Measurements from ENCODE around the gene PIK3R6.

Gene PIK3R6

DNA sequence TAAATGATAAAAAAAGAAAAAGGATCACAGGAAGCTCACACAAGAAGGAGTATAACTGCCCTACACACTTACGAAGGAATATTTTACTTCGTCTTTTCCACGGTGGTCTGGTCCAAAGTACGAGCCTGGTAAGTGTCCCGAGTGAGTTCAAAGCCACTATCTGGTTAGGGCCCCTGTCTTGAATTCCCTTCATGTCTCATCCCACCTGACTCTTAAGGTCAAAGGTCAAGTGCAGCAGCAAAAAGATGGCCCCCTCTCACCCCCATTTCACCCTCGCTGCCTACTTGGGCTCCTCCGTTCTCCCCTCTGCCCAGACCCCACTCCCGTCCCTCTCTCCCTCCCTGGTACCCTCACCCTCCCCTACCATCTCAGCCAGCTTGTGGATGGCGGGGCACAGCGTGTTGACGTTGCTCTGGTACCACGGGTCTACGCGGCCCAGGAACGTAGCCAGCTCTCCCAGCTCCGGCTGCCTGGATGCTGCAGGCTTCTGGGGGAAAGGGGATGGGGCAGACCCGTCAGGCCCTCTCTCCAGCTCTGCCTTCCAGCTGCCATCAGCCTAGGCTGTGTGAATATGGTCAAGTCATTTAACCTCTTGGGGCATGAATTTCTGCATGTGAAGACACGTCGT, 40.6 kb downstream of the PIK3R6 start:
- no peak for DNase-seq (ENCODE audit: extremely low read depth, low read depth)
- TF ChIP-seq, protein P1, sequence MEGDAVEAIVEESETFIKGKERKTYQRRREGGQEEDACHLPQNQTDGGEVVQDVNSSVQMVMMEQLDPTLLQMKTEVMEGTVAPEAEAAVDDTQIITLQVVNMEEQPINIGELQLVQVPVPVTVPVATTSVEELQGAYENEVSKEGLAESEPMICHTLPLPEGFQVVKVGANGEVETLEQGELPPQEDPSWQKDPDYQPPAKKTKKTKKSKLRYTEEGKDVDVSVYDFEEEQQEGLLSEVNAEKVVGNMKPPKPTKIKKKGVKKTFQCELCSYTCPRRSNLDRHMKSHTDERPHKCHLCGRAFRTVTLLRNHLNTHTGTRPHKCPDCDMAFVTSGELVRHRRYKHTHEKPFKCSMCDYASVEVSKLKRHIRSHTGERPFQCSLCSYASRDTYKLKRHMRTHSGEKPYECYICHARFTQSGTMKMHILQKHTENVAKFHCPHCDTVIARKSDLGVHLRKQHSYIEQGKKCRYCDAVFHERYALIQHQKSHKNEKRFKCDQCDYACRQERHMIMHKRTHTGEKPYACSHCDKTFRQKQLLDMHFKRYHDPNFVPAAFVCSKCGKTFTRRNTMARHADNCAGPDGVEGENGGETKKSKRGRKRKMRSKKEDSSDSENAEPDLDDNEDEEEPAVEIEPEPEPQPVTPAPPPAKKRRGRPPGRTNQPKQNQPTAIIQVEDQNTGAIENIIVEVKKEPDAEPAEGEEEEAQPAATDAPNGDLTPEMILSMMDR (IDR thresholded peaks at IDR 0.05; ENCODE audit: low read depth, low read length, missing control alignments): no peak
- no peak overlapping the region for H3K4me3 ChIP-seq (replicated peaks; ENCODE audit: low read depth, low read length)

GRCh38 chr17:8825802-8826201, 41.7 kb downstream of the PIK3R6 start:
- TF ChIP-seq, protein P1 (IDR thresholded peaks at IDR 0.05; ENCODE audit: low read depth, low read length, missing control alignments): no peak

GRCh38 chr17:8823279-8823678, 44.2 kb downstream of the PIK3R6 start:
- no peak overlapping the region for H3K4me3 ChIP-seq (replicated peaks; ENCODE audit: low read depth, low read length)
- TF ChIP-seq, protein P1 (IDR thresholded peaks at IDR 0.05; ENCODE audit: low read depth, low read length, missing control alignments): no peak
- DNase-seq (ENCODE audit: extremely low read depth, low read depth): no peak

More at GRCh38 chr17:8825802-8826201, 41.7 kb downstream of the PIK3R6 start:
- H3K4me3 ChIP-seq (replicated peaks; ENCODE audit: low read depth, low read length): no peak overlapping the region
- no peak for DNase-seq (ENCODE audit: extremely low read depth, low read depth)

- TF ChIP-seq, protein P1 (IDR thresholded peaks at IDR 0.05; ENCODE audit: low read depth, low read length, missing control alignments): no peak
- no peak overlapping the region for H3K4me3 ChIP-seq (replicated peaks; ENCODE audit: low read depth, low read length)
- DNase-seq (ENCODE audit: extremely low read depth, low read depth): no peak
These were observed 45.0 kb downstream of the PIK3R6 start for GRCh38 chr17:8822401-8823035.

DNA sequence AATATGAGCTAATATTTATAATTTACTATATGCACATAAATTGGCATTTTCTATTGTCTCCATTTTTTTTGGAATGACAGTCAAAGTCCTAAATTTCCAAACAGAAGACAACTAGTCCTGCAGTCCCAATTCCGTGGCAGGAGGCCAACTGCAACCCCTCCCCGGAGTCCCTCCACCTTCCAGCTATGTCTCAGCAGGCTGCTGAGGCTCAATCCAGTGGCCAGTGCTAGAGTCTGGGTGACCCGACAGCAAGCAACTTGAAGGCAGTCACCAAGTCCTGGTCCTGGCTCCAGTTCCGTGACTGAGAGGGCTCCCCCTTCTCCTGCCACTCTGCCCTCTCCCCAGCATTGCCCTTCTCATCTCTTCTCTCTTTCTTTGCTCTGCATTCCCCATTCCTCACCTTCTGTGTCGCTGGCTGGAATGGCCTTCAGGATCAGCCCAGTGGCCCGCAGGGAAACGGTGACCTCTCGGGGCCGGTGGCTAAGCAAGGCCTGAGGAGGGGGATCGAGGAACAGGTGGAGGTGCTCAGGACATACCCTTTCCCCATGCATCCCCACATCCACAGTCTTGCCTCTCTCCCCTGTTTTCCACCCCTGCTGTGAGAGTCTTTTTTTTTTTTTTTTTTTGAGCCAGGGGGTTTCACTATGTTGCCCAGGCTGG, 45.9 kb downstream of the PIK3R6 start:
- TF ChIP-seq, protein P1 (IDR thresholded peaks at IDR 0.05; ENCODE audit: low read depth, low read length, missing control alignments): no peak
- no peak for DNase-seq (ENCODE audit: extremely low read depth, low read depth)
- H3K4me3 ChIP-seq (replicated peaks; ENCODE audit: low read depth, low read length): no peak overlapping the region

DNA sequence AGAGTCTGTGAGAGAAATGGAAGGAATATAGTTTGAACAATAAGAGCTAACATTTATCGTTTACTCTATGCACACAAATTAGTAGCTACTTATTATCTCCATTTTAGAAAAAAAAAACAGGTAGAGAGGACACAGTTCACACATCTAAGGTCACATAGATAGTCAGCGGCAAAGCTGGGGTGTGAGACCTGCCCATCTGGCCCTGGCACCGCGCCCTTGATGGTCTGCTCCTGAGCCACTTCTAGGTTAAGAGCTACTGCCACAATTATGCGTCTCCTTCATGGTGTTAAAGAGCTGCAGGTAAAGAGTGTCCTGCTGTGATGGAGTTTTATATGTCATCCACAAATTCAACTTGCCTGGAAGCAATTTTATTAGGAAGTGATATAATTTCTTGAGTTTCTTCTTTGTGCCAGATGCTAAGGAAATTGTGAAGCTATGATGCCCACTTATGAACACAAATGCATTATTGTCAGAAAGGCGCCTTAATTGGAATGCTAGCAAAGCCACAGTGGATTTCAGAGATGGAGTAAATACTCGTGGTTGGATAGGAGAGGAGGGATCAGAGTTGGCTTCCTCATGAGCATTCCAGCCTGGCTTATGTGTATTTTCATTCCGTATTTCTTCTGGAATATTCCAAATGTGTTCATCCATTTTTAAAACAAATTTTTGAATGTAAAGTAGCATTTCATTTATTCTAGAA, 47.0 kb downstream of the PIK3R6 start:
- TF ChIP-seq, protein P1 (IDR thresholded peaks at IDR 0.05; ENCODE audit: low read depth, low read length, missing control alignments): no peak
- no peak overlapping the region for H3K4me3 ChIP-seq (replicated peaks; ENCODE audit: low read depth, low read length)
- DNase-seq (ENCODE audit: extremely low read depth, low read depth): no peak

Measured in HFF-Myc (cell line).